ENCODE results near the gene TBC1D8.

The TBC1D8 gene

GRCh38 chr2:101142163-101142562 lies 9.0 kb downstream of the TBC1D8 start:
- Mint-ChIP-seq H3K4me1 (no peaks in the 10 kb centered on the region), H3K27ac (ENCODE audit: low read depth) (no peak overlapping the region), H3K9me3 (peaks cover 5% of the 10 kb centered on the region), H3K36me3 (ENCODE audit: insufficient read depth) (no peaks in the 10 kb centered on the region), H3K27me3 (peaks cover 98% of the 10 kb centered on the region), H3K4me3 (no peak overlapping the region)
- no peak for DNase-seq (ENCODE audit: low spot score in 2 of 2)
- ATAC-seq (replicated peaks; ENCODE audit: extremely low read depth, poor library complexity, severe bottlenecking), result no peak

- Mint-ChIP-seq H3K9me3 (peaks cover 5% of the 10 kb centered on the region), H3K27ac (ENCODE audit: low read depth) (no peak overlapping the region), H3K36me3 (ENCODE audit: insufficient read depth) (no peaks in the 10 kb centered on the region), H3K27me3 (peaks cover 87% of the 10 kb centered on the region), H3K4me3 (no peak overlapping the region), H3K4me1 (no peaks in the 10 kb centered on the region)
- ATAC-seq (replicated peaks; ENCODE audit: extremely low read depth, poor library complexity, severe bottlenecking), result no peak
- DNase-seq (ENCODE audit: low spot score in 2 of 2), result no peak
These were observed 10.1 kb downstream of the TBC1D8 start for GRCh38 chr2:101140978-101141655.

- H3K36me3 Mint-ChIP-seq (ENCODE audit: insufficient read depth), result no peaks in the 10 kb centered on the region
- DNase-seq (ENCODE audit: low spot score in 2 of 2), result no peak
- no peaks in the 10 kb centered on the region for H3K4me1 Mint-ChIP-seq
- no peak for ATAC-seq (replicated peaks; ENCODE audit: extremely low read depth, poor library complexity, severe bottlenecking)
- no peak overlapping the region for H3K27ac Mint-ChIP-seq (ENCODE audit: low read depth)
- H3K4me3 Mint-ChIP-seq, result no peak overlapping the region
- peaks cover 5% of the 10 kb centered on the region for H3K9me3 Mint-ChIP-seq
- peaks cover 79% of the 10 kb centered on the region for H3K27me3 Mint-ChIP-seq
These were observed 10.9 kb downstream of the TBC1D8 start for GRCh38 chr2:101140237-101140636.

GRCh38 chr2:101139495-101139894 lies 11.7 kb downstream of the TBC1D8 start:
- H3K4me3 Mint-ChIP-seq, result no peak overlapping the region
- H3K9me3 Mint-ChIP-seq, result peaks cover 5% of the 10 kb centered on the region
- ATAC-seq (replicated peaks; ENCODE audit: extremely low read depth, poor library complexity, severe bottlenecking) (no peak), DNase-seq (ENCODE audit: low spot score in 2 of 2) (no peak)
- H3K27ac Mint-ChIP-seq (ENCODE audit: low read depth), result no peak overlapping the region
- H3K4me1 Mint-ChIP-seq, result no peaks in the 10 kb centered on the region
- peaks cover 72% of the 10 kb centered on the region for H3K27me3 Mint-ChIP-seq
- no peaks in the 10 kb centered on the region for H3K36me3 Mint-ChIP-seq (ENCODE audit: insufficient read depth)

- Mint-ChIP-seq H3K27ac (ENCODE audit: low read depth) (no peak overlapping the region), H3K4me3 (no peak overlapping the region), H3K9me3 (peaks cover 5% of the 10 kb centered on the region), H3K27me3 (peaks cover 33% of the 10 kb centered on the region), H3K36me3 (ENCODE audit: insufficient read depth) (no peaks in the 10 kb centered on the region), H3K4me1 (no peaks in the 10 kb centered on the region)
- ATAC-seq (replicated peaks; ENCODE audit: extremely low read depth, poor library complexity, severe bottlenecking), result no peak
- no peak for DNase-seq (ENCODE audit: low spot score in 2 of 2)
These were observed 15.5 kb downstream of the TBC1D8 start for GRCh38 chr2:101135412-101136296.

GRCh38 chr2:101133492-101134100 lies 17.6 kb downstream of the TBC1D8 start:
- no peaks in the 10 kb centered on the region for H3K9me3 Mint-ChIP-seq
- H3K4me1 Mint-ChIP-seq, result no peaks in the 10 kb centered on the region
- ATAC-seq (replicated peaks; ENCODE audit: extremely low read depth, poor library complexity, severe bottlenecking), result no peak
- H3K4me3 Mint-ChIP-seq, result no peak overlapping the region
- H3K27me3 Mint-ChIP-seq, result peaks cover 19% of the 10 kb centered on the region
- H3K27ac Mint-ChIP-seq (ENCODE audit: low read depth), result no peak overlapping the region
- DNase-seq (ENCODE audit: low spot score in 2 of 2), result no peak
- no peaks in the 10 kb centered on the region for H3K36me3 Mint-ChIP-seq (ENCODE audit: insufficient read depth)

- DNase-seq (ENCODE audit: low spot score in 2 of 2) (no peak), ATAC-seq (replicated peaks; ENCODE audit: extremely low read depth, poor library complexity, severe bottlenecking) (no peak)
- peaks cover 7% of the 10 kb centered on the region for H3K4me1 Mint-ChIP-seq
- peaks cover 18% of the 10 kb centered on the region for H3K27me3 Mint-ChIP-seq
- H3K27ac Mint-ChIP-seq (ENCODE audit: low read depth), result no peak overlapping the region
- no peaks in the 10 kb centered on the region for H3K36me3 Mint-ChIP-seq (ENCODE audit: insufficient read depth)
- H3K9me3 Mint-ChIP-seq, result no peaks in the 10 kb centered on the region
- no peak overlapping the region for H3K4me3 Mint-ChIP-seq
These were observed 19.0 kb downstream of the TBC1D8 start for GRCh38 chr2:101132202-101132601.

GRCh38 chr2:101130081-101130480 lies 21.1 kb downstream of the TBC1D8 start:
- DNase-seq (ENCODE audit: low spot score in 2 of 2) (no peak), ATAC-seq (replicated peaks; ENCODE audit: extremely low read depth, poor library complexity, severe bottlenecking) (no peak)
- Mint-ChIP-seq H3K27me3 (peaks cover 18% of the 10 kb centered on the region), H3K4me3 (no peak overlapping the region), H3K4me1 (peaks cover 18% of the 10 kb centered on the region), H3K27ac (ENCODE audit: low read depth) (no peak overlapping the region), H3K9me3 (no peaks in the 10 kb centered on the region), H3K36me3 (ENCODE audit: insufficient read depth) (no peaks in the 10 kb centered on the region)

- peaks cover 26% of the 10 kb centered on the region for H3K4me1 Mint-ChIP-seq
- DNase-seq (ENCODE audit: low spot score in 2 of 2) (no peak), ATAC-seq (replicated peaks; ENCODE audit: extremely low read depth, poor library complexity, severe bottlenecking) (peak; percentile 75)
- H3K4me3 Mint-ChIP-seq, result no peak overlapping the region
- H3K27ac Mint-ChIP-seq (ENCODE audit: low read depth), result no peak overlapping the region
- H3K36me3 Mint-ChIP-seq (ENCODE audit: insufficient read depth), result no peaks in the 10 kb centered on the region
- peaks cover 18% of the 10 kb centered on the region for H3K27me3 Mint-ChIP-seq
- H3K9me3 Mint-ChIP-seq, result no peaks in the 10 kb centered on the region
These were observed 23.7 kb downstream of the TBC1D8 start for GRCh38 chr2:101127319-101128056.

- Mint-ChIP-seq H3K9me3 (no peaks in the 10 kb centered on the region), H3K27ac (ENCODE audit: low read depth) (no peak overlapping the region), H3K4me3 (no peak overlapping the region), H3K27me3 (peaks cover 19% of the 10 kb centered on the region), H3K36me3 (ENCODE audit: insufficient read depth) (no peaks in the 10 kb centered on the region), H3K4me1 (peaks cover 26% of the 10 kb centered on the region)
- DNase-seq (ENCODE audit: low spot score in 2 of 2) (no peak), ATAC-seq (replicated peaks; ENCODE audit: extremely low read depth, poor library complexity, severe bottlenecking) (no peak)
These were observed 25.4 kb downstream of the TBC1D8 start for GRCh38 chr2:101125808-101126207.

GRCh38 chr2:101125374-101125773 lies 25.8 kb downstream of the TBC1D8 start:
- peaks cover 23% of the 10 kb centered on the region for H3K27me3 Mint-ChIP-seq
- no peak overlapping the region for H3K4me3 Mint-ChIP-seq
- H3K27ac Mint-ChIP-seq (ENCODE audit: low read depth), result no peak overlapping the region
- no peaks in the 10 kb centered on the region for H3K9me3 Mint-ChIP-seq
- ATAC-seq (replicated peaks; ENCODE audit: extremely low read depth, poor library complexity, severe bottlenecking) (no peak), DNase-seq (ENCODE audit: low spot score in 2 of 2) (no peak)
- H3K36me3 Mint-ChIP-seq (ENCODE audit: insufficient read depth), result no peaks in the 10 kb centered on the region
- H3K4me1 Mint-ChIP-seq, result peaks cover 26% of the 10 kb centered on the region

- peaks cover 26% of the 10 kb centered on the region for H3K4me1 Mint-ChIP-seq
- no peak overlapping the region for H3K27ac Mint-ChIP-seq (ENCODE audit: low read depth)
- ATAC-seq (replicated peaks; ENCODE audit: extremely low read depth, poor library complexity, severe bottlenecking) (no peak), DNase-seq (ENCODE audit: low spot score in 2 of 2) (no peak)
- no peak overlapping the region for H3K4me3 Mint-ChIP-seq
- H3K27me3 Mint-ChIP-seq, result peaks cover 29% of the 10 kb centered on the region
- H3K9me3 Mint-ChIP-seq, result no peaks in the 10 kb centered on the region
- H3K36me3 Mint-ChIP-seq (ENCODE audit: insufficient read depth), result no peaks in the 10 kb centered on the region
These were observed 26.4 kb downstream of the TBC1D8 start for GRCh38 chr2:101124643-101125366.

Measured in central memory CD8-positive, alpha-beta T cell (primary cell).